GM04504 (cell line): ENCODE measurements around the gene DNAAF3.
"Not testable (repeated sequence)": the region's sequence is repeated elsewhere in the genome, so short reads cannot be mapped to it uniquely, and the experiment has no call there.

ENCODE experiments used
- DNase-seq: peaks from one replicate; pipeline ENCODE4 v3.0.0-alpha.2; 2012; ENCODE audit warnings: low read depth

Gene DNAAF3

DNA sequence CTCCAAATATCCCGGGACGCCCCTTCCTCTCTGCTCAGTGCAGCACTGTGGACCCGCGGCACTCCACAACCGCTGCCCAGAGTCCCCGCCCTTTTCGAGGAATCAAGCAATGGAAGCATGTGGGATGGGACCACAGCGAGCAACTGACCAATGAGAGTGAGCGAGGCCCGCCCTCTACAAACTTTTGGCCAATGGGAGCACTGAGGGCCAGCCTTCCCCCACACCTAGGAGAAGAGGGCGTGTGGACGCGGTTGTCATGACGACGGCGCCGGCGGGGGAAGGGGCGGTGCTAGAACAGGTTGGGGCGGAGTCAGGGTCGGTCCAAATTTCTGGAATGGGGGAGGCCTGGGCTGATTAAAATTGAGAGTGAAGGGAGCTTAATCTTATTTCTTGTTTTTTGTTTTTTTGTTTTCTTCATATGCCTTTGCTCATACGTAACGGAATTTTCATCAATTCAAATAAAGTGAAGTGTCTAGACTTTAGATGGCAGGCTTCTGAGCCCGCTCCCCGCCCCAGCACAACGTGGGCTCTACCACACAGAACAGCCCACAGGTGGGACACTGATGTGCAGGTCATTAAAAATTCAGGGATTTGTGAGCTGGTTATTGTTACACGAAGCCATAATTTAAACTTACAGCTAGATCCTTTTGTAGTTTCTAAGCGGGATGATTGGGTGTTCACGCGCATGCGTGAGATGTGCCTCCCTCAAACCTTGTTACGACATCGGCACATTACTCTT, at the start of gene DNAAF3:
Gene DNAAF3, minus strand, starts transcription at position 84 of the 739 bp plus-strand sequence. CDS start 200 bp downstream, outside the sequence.
- DNase-seq = peak; percentile 97

DNA sequence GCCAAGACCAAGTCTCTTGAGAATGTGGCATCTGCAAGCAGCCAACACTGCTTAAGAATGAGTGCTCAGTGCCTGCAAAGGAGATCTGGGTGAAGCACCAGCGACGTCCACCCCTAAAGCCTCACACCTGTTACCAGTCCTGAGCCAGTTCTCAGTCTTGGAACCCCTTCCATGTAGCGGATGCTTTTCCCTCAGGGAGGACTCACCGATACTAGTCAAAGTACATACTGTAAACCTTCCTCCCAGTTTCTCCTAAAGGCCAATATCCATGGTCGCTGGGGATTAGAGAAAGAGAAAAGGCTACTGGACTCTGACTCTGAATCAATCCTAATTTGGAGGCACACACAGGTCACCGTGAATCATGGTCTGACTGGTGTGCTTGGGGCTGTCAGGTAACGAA, 47.1 kb upstream of the DNAAF3 start:
- DNase-seq = no peak

DNA sequence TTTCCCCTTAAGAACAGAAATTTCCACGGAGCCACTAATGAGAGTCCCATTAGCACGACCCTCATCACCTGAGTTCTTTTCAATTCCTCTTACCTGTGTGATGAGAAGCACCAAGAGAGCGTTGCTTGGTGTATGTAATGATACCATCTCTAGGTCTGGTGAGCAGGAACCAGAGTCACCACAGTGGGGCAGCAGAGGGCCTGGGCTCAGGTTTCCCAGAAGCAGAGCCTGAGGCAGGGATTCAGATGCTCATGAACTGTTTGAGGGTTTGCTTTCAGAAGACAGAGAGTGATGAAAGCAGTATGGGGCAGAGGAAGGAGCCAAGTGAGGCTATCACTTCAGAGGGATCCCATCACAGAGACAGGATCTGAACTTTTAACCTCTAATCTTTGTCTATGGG, 46.0 kb upstream of the DNAAF3 start:
- DNase-seq = no peak

DNA sequence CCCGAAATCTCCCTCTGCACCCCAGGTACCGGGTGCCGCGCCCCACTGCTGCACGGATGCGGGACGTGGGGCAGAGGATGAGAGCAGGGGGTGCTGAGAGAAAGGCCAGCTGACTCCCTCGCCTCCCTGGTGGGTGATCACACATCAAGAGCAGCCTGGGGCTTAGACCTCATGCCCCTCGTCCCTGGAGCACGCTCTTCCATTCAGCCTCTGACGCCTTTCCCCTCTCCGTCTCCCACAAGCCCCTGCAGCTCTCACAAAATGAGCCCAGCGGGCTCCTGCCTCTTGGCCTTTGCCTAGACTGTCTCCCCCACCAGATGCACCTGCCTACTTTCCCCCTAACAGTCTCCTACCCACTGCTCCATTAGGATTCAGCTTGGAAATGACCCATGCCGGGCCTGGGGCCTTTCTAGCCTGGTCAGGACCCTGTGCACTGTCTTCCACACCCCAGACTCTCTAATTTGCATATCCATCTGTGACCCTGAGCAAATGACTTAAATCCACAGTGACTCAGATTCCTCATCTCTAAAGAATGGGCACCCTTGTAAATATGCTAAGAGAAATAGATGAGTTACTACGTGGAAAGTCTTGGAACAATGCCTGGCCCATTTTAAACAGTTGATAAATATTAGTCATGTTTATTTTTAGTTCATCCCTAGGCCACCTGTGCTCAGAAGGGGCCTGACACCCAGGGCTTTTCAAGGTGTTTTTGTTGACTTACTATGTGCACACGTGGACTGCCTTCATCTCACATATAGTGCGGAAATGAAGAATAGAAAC, 43.5 kb upstream of the DNAAF3 start:
- peak; percentile 89 for DNase-seq

DNA sequence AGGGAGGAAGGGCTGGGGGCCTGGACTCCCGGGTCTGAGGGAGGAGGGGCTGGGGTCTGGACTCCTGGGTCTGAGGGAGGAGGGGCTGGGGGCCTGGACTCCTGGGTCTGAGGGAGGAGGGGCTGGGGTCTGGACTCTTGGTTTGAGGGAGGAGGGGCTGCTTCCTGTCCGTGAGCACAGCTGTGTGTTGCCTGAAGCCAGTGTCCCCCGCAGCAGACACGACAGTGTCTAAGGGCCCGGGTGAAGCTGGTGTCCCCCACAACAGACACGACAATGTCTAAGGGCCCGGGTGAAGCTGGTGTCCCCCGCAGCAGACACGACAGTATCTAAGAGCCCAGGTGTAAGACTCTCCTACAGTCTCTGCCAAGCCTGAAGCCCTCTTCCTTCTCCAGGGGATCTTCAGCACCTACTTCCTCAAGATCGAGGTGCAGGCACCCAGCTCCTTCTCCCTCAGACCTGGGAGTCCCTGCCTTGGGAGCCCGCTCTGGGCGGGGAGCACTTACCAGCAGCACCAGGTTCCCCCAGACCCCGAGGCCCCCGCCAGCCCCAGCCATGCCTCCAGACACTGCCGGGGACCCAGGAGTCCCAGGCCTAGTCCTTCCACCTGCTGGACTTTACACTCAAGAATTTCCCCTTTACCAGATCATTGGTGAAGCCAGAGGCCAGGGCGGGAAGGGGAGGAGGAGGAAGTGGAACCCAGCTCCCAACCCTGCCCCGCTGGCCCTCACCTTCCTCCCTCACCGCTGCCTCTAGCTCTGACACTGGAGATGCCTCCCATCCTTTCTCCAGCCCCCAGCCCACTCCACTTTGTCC, 42.7 kb upstream of the DNAAF3 start, which contains the start of gene PTPRH:
Gene PTPRH, minus strand, starts transcription at position 622 of the 813 bp plus-strand sequence. Its CDS starts 68 bp downstream, at position 554.
- no peak for DNase-seq

DNA sequence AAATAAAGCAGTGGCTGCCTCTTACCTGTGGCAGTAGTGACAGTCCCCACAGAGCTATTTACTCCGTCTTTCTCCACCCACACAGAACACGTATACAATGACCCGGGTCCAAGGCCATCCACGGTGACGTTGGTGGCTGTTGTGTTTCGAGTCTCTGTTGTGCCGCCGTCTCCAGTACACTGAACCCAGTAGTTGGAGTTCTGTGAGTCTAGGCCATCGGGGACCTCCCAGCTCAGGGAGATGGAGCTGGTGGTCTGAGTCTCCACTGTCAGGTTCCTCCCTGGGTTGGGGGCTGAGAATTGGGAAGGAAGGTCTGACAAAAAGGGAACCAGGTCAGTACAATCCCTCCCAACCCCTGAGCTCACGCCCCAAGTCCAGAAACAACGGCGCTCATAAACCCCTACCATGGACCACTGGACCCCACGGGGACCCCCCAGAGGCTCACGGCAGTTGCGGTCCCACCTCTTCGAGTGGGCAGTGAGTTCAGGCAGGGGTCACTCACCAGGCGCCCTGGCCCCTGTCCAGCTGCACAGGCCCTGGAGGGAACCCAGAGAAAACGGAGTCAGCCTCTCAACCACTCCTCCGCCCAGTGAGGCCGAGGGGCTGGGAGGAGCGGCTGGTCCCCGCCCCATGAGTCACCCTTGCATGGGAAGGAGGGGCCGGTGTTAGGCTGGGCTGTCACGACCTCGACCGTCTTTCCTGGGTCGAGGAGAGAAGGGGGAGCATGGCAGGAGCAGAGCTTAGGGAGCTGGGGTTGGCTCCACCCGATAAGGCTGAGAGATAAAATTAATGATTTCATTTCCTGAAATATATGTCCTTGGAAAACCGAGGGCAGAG, 40.5 kb upstream of the DNAAF3 start:
- peak; percentile 72 for DNase-seq

DNA sequence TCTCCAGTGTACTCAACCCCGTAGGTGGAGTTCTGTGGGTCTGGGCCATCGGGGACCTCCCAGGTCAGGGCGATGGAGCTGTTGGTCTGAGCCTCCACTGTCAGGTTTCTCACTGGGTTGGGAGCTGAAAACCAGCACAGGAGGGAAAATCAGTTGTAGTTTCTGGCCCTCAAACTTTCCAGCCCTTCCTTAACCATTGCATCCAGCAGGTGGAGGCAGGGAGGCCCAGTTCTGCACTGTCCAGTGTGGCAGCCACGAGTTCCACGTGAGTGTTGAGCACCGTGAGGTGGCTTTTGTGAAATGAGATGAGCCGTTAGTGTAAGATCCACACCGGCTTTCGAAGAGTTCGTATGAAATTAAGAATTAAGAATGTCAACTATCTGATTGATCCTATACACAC, 35.8 kb upstream of the DNAAF3 start:
- not testable (repeated sequence) for DNase-seq

DNA sequence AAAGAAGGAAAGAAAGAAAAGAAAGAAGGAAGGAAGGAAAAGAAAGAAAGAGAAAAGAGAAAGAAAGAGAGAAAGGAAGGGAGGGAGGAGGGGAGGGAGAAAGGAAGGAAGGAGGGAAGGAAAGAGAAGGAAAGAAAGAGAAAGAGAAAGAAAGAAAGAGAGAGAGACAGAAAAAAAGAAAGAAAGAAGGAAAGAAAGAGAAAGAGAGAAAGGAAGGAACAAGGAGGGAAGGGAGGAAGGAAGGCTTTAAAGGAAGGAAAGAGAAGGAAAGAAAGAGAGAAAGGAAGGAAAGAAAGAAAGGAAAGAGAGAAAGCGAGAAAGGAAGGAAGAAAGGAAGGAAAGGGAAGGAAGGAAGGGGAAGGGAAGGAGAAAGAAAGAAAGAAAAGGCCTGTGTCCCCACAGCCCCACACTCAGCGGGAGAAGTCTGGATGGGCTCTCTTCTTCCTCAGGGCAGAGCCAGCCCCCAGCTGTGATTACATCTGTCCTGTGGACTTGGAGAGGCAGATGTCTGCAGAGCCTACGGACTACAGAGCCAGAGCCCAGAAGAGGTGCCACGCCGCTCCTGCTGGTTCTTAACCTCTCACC, 33.3 kb upstream of the DNAAF3 start:
- DNase-seq = no peak

DNA sequence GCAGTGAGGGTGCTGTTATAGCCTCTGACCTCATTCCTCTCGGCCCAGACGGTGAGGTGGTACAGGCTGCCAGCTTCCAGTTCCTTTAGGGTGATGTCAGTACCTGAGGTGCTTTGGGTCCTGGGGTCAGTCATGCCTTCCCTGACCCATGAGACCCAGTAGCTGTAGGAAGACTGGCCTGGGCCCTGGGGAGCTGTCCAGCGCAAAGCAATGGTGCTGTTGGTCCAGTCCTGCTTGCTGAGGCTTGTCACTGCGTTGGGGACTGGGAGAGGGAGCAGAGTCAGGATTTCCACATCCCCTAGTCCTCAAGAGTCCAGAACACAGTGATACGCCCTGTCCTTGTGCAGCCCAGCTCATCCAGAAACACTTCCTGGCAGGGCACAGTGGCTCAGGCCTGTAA, 32.2 kb upstream of the DNAAF3 start:
- DNase-seq = no peak

DNA sequence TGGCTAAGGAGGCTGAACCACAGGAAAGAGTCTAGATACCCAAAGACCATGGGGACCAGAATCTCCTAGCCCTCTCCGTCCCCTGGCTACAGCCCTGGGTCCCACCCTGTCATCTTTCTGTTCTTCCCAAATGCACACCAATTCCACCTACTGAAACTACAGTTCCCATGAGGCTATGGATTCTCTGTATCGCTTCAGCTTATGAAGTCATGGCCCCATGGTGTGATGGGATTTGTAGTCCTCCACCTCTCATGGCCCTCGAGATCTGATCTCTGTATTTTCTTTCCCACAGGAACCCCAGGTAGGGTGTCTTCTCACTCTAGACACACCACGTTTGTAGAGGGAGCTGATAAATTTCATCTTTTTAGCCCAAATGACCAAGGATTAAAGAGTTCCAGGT, 31.1 kb upstream of the DNAAF3 start:
- DNase-seq = no peak

DNA sequence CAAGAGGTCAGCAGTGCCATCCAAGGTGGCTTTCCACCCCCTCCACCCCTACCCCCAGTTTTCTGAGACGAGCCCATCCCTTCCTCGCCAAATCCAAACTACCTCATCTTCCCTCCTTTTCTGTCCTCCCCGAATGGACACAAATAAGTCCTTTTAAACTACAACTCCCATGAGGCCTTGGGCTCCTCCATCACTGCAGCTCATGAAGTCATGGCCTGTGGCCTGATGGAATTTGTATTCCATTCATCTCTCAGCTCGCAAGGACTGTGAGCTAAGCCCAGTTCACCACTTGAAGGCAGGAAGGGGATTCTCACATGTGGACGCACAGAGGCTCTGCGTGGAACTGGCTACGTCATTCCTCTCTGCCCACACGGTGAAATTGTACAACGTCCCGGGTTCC, 30.4 kb upstream of the DNAAF3 start:
- no peak for DNase-seq

DNA sequence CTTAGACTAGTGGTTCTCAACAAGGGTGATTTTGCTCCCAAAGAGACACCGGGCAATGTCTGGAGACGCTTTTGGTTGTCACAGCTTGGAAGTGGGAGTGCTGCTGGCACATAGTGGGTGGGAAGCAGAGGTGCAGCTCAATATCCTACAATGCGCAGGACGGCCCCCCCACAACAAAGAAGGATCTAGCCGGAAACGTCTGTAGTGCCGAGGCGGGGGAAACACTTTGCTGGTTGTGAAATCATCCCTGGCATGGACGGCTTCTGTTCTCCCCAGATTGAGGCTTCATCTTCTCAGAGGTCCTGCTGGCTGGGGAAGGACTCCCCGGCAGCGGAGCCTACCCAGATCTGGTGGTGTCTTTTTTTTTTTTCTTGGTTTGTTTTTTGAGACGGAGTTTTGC, 27.1 kb upstream of the DNAAF3 start:
- no peak for DNase-seq

DNA sequence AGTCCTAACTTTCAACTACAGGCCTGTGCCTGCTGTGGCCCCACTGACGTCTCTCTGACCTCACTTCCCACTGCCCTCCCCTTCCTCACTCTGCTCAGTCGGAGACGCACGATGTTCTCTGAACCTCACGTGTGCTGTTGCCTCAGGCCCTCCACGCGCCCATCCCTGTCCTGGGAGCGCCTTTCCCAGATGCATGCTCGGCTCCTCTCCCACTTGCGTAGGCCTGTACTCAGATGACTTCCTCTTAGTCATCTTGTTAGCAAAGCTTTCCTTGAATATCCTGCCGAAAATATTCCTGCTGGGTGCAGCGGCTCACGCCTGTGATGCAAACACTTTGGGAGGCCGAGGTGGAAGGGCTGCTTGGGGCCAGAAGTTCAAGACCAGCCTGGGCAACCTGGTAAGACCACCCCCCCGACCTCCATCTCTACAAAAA, 23.0 kb upstream of the DNAAF3 start:
- peak; percentile 76 for DNase-seq

DNA sequence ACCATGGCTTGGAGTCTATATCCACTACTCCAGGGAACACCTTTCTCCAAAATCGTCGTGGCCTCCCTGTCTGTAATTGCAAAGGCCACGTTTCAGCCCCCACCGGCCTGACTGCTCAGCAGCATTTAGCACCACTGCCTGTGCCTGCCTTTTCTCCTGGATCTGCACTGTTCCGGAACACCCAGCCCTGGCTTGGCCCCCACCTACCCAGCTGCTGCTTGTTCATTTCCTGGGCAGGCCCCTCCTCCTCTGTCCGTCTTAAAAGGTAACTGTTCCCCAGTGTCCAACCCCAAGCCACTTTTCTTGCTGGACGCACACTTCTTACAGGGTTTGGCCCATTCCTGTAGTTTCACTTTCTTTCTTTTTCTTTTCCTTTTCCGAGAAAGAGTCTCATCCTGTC, 22.2 kb upstream of the DNAAF3 start:
- DNase-seq = no peak

DNA sequence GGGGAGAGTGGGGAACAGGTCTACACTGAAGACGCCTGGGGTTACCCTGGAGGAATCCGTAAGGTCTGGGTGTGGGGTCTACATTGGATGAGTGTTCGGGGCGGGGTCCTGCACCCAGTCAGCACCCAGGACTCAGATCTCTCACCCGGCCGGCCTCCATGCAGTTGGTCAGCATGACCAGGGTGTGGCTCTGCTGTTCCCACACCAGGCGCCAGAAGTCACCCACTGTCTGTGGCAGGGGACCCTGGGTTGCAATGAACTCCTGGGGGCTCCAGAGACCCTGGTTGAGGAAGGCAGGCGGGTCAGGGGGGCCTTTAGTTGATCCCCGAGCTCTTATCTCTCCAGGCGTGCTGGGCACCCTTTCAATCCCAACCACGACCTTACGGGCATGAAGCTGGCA, 19.7 kb upstream of the DNAAF3 start:
- DNase-seq = no peak

DNA sequence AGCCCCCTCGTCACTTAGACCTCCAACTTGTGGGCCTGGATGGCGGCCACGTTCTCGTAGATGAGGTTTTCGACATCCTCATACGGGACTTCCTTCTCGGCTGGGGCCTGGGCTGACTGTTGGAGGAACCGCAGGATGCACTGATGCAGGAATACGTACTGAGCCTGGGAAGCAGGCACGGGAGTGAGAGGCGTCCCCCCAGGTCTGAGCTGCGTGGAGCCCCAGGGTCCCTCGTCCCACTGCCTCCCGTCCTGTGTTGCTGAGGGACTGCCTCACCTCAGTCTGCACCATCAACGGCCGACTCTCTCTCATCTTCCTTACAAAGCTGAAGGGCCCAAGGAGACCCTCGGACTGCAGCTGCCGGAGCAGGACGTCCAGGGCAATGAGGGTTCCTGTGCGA, 15.3 kb upstream of the DNAAF3 start:
- no peak for DNase-seq

DNA sequence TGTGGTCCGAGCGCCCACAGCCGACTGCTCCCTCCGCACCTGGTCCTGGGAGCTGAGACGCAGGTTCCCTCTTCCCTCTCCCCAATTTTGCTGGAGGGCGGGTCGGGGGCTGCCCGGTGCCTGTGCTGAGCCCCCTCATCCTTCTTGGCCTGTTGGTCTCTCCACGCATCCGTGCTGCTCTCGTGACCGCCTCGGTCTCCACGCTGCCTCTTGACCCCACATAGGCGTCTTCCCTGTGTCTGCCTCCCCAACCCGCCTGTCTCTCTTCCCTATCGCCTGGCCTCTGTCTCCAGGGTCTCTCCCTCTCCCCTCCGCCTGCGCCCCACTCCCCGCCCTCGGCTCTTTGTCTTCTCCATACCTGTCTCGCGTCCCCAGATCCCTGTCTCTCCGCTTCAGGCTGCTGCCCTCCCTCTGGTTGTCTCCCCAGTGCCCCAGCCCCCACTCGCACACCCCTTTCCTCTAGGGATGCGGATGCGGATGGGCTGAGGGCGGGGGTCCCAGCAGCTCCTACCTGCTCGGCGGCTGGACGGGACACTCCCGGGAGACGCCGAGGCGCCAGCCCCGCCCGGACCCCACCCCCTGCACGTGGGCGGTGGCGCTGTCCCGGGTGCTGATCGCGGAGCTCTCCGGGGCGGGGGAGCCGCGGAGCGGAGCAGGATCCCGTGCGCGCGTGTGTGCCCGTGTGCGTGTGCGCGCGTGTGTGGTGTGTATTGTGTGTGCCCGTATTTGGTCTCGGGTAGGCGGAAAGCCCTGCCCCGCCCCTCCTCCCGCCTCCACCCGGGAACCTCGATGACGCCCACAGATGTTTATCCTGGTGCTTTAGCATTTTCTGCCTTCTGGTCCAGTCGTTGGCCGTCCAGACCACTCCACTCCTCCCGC, 13.4 kb upstream of the DNAAF3 start, which contains the start of gene SYT5:
Gene SYT5, minus strand, starts transcription at position 684 of the 879 bp plus-strand sequence. CDS start 1,248 bp downstream, outside the sequence.
- DNase-seq = no peak

DNA sequence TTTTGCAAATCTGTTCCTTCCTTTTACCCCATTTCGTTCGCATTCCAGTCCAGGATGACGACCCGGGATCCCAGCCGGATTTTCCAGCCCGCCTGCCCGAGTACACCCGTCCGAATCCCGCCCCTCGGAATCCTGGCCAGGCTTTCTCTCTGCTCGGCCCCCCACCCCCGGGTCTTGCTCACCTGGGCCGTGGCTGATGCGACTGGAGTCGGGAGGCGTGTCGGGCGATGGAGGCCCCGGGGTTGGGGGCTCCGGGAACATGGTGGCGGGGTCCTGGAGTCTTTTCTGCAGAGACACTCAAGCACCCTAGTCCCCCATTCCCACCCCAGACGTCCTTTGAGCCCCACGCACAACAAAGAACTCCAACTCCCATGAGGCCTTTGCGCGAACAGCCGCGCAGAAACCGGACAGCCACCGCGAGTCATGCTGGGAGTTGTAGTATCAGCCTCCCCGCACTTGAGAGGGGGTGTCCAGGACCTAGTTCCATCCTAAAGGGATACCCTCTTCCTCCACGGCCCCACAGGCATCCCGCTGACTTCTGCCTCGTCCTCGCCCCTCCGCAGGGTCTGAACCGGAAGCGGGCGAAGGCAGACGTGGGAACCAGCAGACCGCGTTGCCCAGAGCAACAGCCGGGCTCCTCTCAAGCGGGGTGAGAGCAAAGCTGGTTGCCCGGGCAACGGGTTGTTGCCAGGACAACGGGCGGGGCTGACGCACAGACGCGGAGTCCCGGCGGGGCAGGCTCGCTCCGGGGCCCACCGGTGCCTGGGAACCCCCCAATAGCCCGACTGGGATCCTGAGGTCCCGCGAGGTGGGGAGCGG, 12.6 kb upstream of the DNAAF3 start:
- DNase-seq = peak; percentile 58

DNA sequence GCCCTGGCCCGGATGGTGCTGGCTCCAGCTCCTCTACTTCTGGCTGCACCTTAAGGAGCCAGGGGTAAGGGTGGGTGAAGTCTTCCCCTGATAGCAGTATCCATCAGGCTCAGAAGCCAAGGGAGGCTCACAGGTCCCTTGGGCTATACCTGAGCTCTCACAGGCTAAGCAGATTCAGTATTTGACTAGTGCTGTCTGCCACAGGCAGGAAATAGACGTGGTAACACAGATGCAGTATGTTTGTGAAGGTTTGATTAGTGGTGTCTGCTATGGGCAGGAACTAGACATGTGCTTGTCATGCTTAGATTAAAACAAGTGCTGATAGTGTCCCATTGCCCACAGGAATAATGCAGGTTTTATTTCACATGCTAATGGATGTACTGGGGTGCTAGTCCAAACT, 9.7 kb upstream of the DNAAF3 start:
- DNase-seq = no peak
